ACC112 (cell line): ENCODE measurements around the gene COL18A1.
A peak's percentile ranks its signal among the peaks of the same experiment; 100 is the strongest.

Experiments
- H2AFZ ChIP-seq: fragments of 200-600 bp; sonication (generic); one replicate; pipeline ENCODE4 v1.6.0; 2017; ENCODE audit warnings: antibody characterized with exemption, low read length; ENCODE audit not compliant: unreplicated experiment
- H3K27ac ChIP-seq: fragments of 200-600 bp; sonication (generic); 2 replicates; pipeline ENCODE4 v1.5.1; 2014; ENCODE audit warnings: low read depth, mild to moderate bottlenecking, antibody characterized with exemption, low read length, moderate library complexity
- H3K27me3 ChIP-seq: fragments of 200-600 bp; sonication (generic); 2 replicates; pipeline ENCODE4 v1.6.1; 2014; ENCODE audit warnings: mild to moderate bottlenecking, antibody characterized with exemption, low read length, moderate library complexity, mixed read lengths; ENCODE audit not compliant: insufficient read depth
- H3K36me3 ChIP-seq: fragments of 200-600 bp; sonication (generic); 2 replicates; pipeline ENCODE4 v1.6.1; 2016; ENCODE audit warnings: mild to moderate bottlenecking, antibody characterized with exemption, low read length, moderate library complexity, mixed read lengths; ENCODE audit not compliant: insufficient read depth
- H3K4me1 ChIP-seq: fragments of 200-600 bp; sonication (generic); one replicate; pipeline ENCODE4 v1.6.1; 2016; ENCODE audit warnings: low read length, mixed read lengths; ENCODE audit not compliant: insufficient read depth, unreplicated experiment, control insufficient read depth
- H3K4me3 ChIP-seq: fragments of 200-600 bp; sonication (generic); 2 replicates; pipeline ENCODE4 v1.5.1; 2014; ENCODE audit warnings: mild to moderate bottlenecking, low read depth, low read length
- H3K79me2 ChIP-seq: fragments of 200-600 bp; sonication (generic); one replicate; pipeline ENCODE4 v1.6.0; 2016; ENCODE audit warnings: low read length; ENCODE audit not compliant: control insufficient read depth, unreplicated experiment, insufficient read depth

The COL18A1 gene

GRCh38 chr21:45423968-45424853 is 19.2 kb downstream of the COL18A1 start:
- H2AFZ ChIP-seq: no peak overlapping the region
- H3K4me1 ChIP-seq: peaks cover 11% of the 10 kb centered on the region
- H3K27ac ChIP-seq: no peak overlapping the region
- no peaks in the 10 kb centered on the region for H3K27me3 ChIP-seq
- no peaks in the 10 kb centered on the region for H3K79me2 ChIP-seq
- H3K36me3 ChIP-seq: no peaks in the 10 kb centered on the region
- no peak overlapping the region for H3K4me3 ChIP-seq

DNA sequence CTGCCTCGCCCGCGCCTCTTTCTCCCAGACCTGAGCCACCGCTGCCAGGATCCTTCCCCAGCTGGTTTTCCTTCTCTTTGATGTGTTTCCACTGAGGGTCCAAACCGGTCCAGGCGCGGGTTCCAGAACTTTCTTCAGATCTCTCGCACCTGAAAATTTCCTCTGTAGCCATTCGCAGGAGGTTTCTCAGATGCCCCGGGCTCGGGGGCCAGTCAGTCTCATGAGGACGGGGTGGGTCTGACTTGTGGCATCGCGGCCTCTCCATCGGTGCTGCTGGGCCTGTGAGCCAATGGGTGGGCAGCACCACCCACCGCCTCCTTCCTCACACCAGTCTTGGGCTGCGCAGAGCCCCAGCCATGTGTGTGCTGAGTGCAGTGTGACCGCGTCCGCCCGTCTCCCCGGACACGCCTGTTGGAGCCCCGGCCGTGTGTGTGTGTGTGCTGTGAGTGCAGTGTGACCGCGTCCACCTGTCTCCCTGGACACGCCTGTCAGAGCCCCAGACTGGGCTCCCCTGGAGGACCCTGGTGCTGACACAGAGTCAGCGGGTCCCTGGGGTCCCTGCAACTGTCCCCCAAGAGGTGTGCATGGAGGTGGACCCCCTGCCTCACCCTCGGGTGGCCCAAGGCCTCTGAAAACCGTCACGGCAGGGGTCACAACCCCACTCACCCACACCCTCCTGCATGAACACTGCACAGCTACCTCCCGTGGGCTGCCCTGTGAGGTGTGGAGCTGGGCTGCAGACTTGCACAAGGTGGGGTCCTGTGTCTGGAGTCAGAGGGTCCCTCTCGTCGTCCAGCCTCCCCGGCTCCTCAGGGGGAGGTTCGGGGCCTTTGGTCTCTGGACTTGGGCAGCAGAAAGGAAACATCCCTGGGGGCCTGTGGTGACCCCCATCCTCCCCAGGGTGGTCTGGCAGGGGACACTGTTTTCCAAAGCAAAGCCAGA is 20.2 kb downstream of the COL18A1 start:
- Histone ChIP-seq H3K27ac (no peak overlapping the region), H3K4me3 (no peak overlapping the region), H3K4me1 (peaks cover 13% of the 10 kb centered on the region), H3K27me3 (no peaks in the 10 kb centered on the region), H2AFZ (no peak overlapping the region), H3K36me3 (no peaks in the 10 kb centered on the region), H3K79me2 (no peaks in the 10 kb centered on the region)

DNA sequence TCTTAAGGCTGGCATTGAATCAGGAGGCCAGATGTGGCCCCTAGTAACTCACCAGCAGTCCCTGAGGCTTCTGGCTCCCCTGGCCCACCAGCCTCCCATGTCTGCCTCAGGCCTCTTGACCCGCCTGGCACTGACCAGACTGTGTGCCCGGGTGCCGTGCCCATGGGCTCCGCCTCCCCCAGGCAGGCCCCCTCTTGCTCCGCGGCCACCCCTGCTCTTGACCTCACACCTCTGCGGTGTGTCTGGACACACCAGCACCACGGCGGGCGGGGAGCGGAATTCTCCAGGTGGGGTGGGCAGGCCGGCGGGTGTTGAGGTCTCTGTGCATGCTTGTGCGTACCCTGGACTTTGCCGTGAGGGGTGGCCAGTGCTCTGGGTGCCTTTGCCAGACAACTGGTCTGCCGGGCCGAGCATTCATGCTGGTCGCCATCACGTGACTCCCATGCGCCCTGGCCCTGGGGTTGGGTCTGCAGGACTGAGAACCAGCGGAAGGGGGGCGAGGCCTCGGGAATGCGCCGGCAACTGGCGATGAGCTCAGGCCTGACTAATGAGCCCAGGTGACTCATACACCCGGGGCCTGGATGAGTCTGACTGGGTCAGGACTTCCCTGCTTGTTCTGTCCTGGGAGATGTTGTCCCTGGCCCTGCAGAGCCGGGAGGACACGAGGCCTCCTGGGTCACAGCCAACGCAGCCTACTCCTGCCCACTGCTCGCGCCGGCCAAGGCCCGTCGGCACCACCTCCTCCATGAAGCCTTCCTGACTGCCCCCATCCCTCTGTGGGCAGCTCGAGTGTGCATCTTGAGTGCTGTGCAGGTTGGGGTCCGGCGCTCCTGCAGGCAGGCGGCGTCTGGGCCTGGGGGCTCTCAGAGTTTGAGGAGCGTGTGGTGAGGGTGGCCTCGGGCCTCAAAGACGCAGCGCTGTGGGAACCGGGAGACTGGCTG is 22.6 kb downstream of the COL18A1 start:
- H3K4me1 ChIP-seq: peaks cover 31% of the 10 kb centered on the region
- peak overlapping the region; percentile 31; the same call in 1 of the 2 replicates for H3K27ac ChIP-seq
- no peak overlapping the region for H3K4me3 ChIP-seq
- H3K27me3 ChIP-seq: no peaks in the 10 kb centered on the region
- H3K79me2 ChIP-seq: no peaks in the 10 kb centered on the region
- H3K36me3 ChIP-seq: no peaks in the 10 kb centered on the region
- H2AFZ ChIP-seq: peak overlapping the region; percentile 66

DNA sequence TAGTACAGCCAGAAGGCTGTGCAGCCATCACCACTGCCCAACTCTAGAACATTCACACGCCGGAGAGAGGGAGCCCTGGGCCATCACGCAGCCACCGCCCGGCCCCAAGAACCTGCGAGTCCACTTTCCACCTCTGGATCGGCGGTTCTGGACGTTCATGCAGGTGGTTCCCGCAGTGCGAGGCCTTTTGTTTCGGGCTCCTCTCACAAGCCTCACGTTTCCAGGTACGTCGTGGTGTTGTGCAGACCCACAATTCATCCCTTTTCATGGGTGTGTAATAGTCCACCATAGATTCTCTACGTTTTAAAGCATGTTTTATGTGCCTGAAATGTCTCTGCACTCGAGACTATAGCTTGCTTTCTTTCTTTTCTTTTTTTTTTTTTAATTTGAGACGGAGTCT is 23.6 kb downstream of the COL18A1 start:
- Histone ChIP-seq H3K27me3 (no peaks in the 10 kb centered on the region), H3K27ac (no peak overlapping the region), H3K36me3 (no peaks in the 10 kb centered on the region), H2AFZ (no peak overlapping the region), H3K79me2 (no peaks in the 10 kb centered on the region), H3K4me1 (peaks cover 40% of the 10 kb centered on the region), H3K4me3 (no peak overlapping the region)

DNA sequence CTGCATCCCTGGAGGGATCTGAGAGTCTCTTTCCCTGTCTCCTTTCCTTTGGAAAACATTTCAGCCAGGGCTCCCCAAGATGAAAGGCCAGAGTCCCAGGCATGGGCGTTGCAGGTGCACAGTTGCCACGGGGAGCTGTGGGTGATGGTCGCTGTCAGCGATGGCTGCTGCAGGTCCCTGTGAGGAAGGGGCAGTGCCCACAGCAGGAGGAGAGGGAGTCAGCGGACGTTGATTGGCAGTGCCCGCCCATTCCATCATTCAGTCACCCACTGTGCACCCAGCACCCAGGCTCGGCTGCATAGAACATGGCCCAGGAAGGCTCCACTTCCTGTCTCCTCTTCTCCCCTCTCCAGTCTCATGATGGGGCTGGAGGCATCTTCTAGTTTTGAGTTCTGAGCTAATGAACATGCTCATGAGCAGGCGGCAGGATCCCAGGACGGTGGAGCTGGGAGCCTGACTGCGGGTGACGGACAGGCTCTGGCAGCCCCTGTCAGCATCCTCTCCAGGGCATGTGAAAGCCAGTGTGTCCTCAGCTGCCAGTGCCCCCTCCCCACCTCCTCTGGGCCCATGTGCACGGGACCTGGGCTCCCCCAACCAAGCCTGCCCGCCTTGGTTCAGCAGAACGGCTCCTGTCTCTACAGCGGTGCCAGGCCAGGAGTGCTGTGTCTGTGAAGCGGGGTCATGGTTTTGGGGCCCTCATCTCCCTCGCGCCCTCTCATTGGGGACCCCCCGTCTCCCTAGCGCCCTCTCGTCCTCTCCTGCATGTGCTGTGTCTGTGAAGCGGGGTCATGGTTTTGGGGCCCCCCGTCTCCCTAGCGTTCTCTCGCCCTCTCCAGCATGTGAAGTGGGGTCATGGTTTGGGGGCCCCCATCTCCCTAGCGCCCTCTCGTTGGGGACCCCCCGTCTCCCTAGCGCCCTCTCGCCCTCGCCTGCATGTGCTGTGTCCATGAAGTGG is 24.5 kb downstream of the COL18A1 start:
- Histone ChIP-seq H3K79me2 (no peaks in the 10 kb centered on the region), H3K4me3 (no peak overlapping the region), H3K36me3 (no peaks in the 10 kb centered on the region), H3K27ac (no peak overlapping the region), H2AFZ (no peak overlapping the region), H3K4me1 (peaks cover 40% of the 10 kb centered on the region), H3K27me3 (no peaks in the 10 kb centered on the region)

GRCh38 chr21:45430521-45431501 is 25.8 kb downstream of the COL18A1 start:
- H3K79me2 ChIP-seq: no peaks in the 10 kb centered on the region
- no peaks in the 10 kb centered on the region for H3K36me3 ChIP-seq
- H2AFZ ChIP-seq: no peak overlapping the region
- peaks cover 40% of the 10 kb centered on the region for H3K4me1 ChIP-seq
- no peaks in the 10 kb centered on the region for H3K27me3 ChIP-seq
- no peak overlapping the region for H3K27ac ChIP-seq
- H3K4me3 ChIP-seq: no peak overlapping the region

DNA sequence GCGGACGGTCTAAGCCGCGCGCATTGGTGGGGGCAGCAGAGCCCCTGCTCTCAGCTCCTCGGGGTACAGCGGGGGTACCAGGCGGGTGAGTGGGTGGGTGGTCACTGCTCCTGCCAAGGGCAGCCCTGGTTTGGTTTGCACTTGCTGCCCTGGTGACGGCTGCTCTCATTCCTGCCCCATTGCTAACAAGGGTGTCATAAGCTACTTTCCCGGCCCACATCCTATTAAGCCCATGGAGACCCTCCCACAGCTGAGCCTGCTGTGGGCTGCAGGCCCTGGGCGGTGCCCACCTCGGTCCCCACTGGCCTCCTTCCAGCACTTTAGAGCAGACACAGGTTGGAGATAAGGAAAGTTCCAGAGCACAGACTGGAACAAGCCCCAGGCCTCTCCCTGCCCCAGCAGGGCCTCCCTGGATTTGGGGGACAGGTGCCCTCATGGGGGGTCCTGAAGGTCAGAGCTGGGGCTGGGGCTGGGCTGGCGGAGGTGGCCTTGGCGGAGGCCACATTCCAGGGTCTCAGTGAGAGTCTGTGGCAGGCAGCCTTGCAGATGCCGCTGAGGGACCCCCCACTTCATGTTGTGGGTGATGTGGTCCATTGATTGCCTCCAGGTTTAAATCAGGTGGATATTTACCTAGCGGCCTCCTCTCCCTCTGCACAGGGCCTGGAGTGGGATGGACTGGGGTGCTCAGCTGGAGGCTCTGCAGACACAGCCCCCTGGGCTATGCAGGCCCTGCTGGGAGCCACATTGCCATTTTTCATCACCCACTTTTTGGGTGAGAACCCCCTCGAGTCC is 27.0 kb downstream of the COL18A1 start:
- no peaks in the 10 kb centered on the region for H3K36me3 ChIP-seq
- no peak overlapping the region for H2AFZ ChIP-seq
- H3K79me2 ChIP-seq: no peaks in the 10 kb centered on the region
- no peak overlapping the region for H3K4me3 ChIP-seq
- H3K4me1 ChIP-seq: peaks cover 40% of the 10 kb centered on the region
- no peak overlapping the region for H3K27ac ChIP-seq
- no peaks in the 10 kb centered on the region for H3K27me3 ChIP-seq

GRCh38 chr21:45432575-45433255 is 27.8 kb downstream of the COL18A1 start:
- H3K79me2 ChIP-seq: no peaks in the 10 kb centered on the region
- H3K36me3 ChIP-seq: no peaks in the 10 kb centered on the region
- H3K27me3 ChIP-seq: no peaks in the 10 kb centered on the region
- no peak overlapping the region for H3K4me3 ChIP-seq
- H3K27ac ChIP-seq: peak overlapping the region; percentile 50; the same call in 1 of the 2 replicates
- peak overlapping the region; percentile 71 for H2AFZ ChIP-seq
- H3K4me1 ChIP-seq: peaks cover 34% of the 10 kb centered on the region
